Caki2 (cell line): ENCODE results near the gene SPATA18. TPM values are rescaled to one million over a fixed set of nuclear protein-coding genes. Genes with fewer than 3 reads are reported as not detected.

Experiments used
- DNase-seq: peaks from one replicate; pipeline ENCODE4 v3.0.0-alpha.2; 2015; ENCODE audit warnings: low read depth
- in situ Hi-C: cut with HindIII; loops from 2 replicates; pipeline ENCODE4 v1.10.0; 2016; ENCODE audit warnings: low sequenced_read_pairs, low pct_unique_long_range_greater_than_20kb, mixed read lengths
- total RNA-seq: library from RNA; depleted of rRNA; stranded (reverse); fragments of >200 nt; shearing (Covaris generic); gene quantifications from 2 replicates; pipeline ENCODE4 v1.2.3, GENCODE V29; 2014; ENCODE audit warnings: low replicate concordance; rRNA removed

SPATA18 gene
- total RNA-seq, 1 experiment from 2014 or later, result 5.2 TPM

GRCh38 chr4:52144372-52144771, 93.3 kb downstream of the SPATA18 start:
- no peak for DNase-seq
- in situ Hi-C loops, result no loop called here

Other genes with a start within 250 kb of the SPATA18 start
- 29.3 and 40.0 TPM in 2 replicates for gene DCUN1D4, start 208.2 kb upstream of the SPATA18 start, total RNA-seq
- gene LRRC66, start 30.9 kb upstream of the SPATA18 start, total RNA-seq, result not detected in 2 replicates
- gene SGCB, start 13.0 kb upstream of the SPATA18 start, total RNA-seq, result 8.6 and 9.2 TPM in 2 replicates